ENCODE results near the gene PRKN. TPM values are rescaled to one million over a fixed set of nuclear protein-coding genes. Genes with fewer than 3 reads are reported as not detected.

The PRKN gene
- total and polyA plus RNA-seq, 8 donors, result 0.82 to 7.2 (median 2.9) TPM

GRCh38 chr6:162488444-162488843 is 239.1 kb downstream of the PRKN start:
- H3K27ac ChIP-seq, result no peak overlapping the region
- no peaks in the 10 kb centered on the region for H3K9me3 ChIP-seq
- FAIRE-seq (no peak), ATAC-seq (no peak), DNase-seq (no peak)
- 95% methylated on average over 6 of the region's 6 CpGs for WGBS, 2 donors
- no peak overlapping the region for H3K4me3 ChIP-seq
- no peak for TF ChIP-seq CTCF (IDR thresholded peaks at IDR 0.05)
- no peaks in the 10 kb centered on the region for H3K36me3 ChIP-seq
- intact Hi-C loops (cut with DNase I), result no loop called here
- no peaks in the 10 kb centered on the region for H3K4me1 ChIP-seq
- H3K27me3 ChIP-seq, result no peaks in the 10 kb centered on the region

- no peak for FAIRE-seq
Measured at GRCh38 chr6:162485464-162485863, 242.1 kb downstream of the PRKN start.

GRCh38 chr6:162481938-162482337 is 245.6 kb downstream of the PRKN start:
- Histone ChIP-seq H3K9me3 (no peaks in the 10 kb centered on the region), H3K4me3 (no peak overlapping the region), H3K4me1 (no peaks in the 10 kb centered on the region), H3K36me3 (no peaks in the 10 kb centered on the region), H3K27ac (no peak overlapping the region), H3K27me3 (no peaks in the 10 kb centered on the region)
- no peak for TF ChIP-seq CTCF (IDR thresholded peaks at IDR 0.05)
- no peak for FAIRE-seq
- no peak for ATAC-seq
- intact Hi-C loops (cut with DNase I), result no loop called here
- no peak for DNase-seq

More at GRCh38 chr6:162485464-162485863, 242.1 kb downstream of the PRKN start:
- 62 to 69% methylated on average over 2 of the region's 2 CpGs for WGBS, 2 donors
- Histone ChIP-seq H3K36me3 (no peaks in the 10 kb centered on the region), H3K4me1 (no peaks in the 10 kb centered on the region), H3K27ac (no peak overlapping the region), H3K4me3 (no peak overlapping the region), H3K27me3 (no peaks in the 10 kb centered on the region), H3K9me3 (no peaks in the 10 kb centered on the region)
- intact Hi-C loops (cut with DNase I), result no loop called here
- DNase-seq (no peak), ATAC-seq (no peak)
- TF ChIP-seq CTCF (IDR thresholded peaks at IDR 0.05), result no peak

GRCh38 chr6:162481320-162481719 is 246.2 kb downstream of the PRKN start:
- no peaks in the 10 kb centered on the region for H3K4me1 ChIP-seq
- H3K4me3 ChIP-seq, result no peak overlapping the region
- DNase-seq (no peak), ATAC-seq (no peak), FAIRE-seq (no peak)
- intact Hi-C loops (cut with DNase I), result no loop called here
- TF ChIP-seq CTCF (IDR thresholded peaks at IDR 0.05), result no peak
- no peaks in the 10 kb centered on the region for H3K9me3 ChIP-seq
- WGBS, 2 donors, result 93 to 94% methylated on average over 2 of the region's 2 CpGs
- no peak overlapping the region for H3K27ac ChIP-seq
- H3K27me3 ChIP-seq, result no peaks in the 10 kb centered on the region
- no peaks in the 10 kb centered on the region for H3K36me3 ChIP-seq

- TF ChIP-seq CTCF (IDR thresholded peaks at IDR 0.05), result no peak
- no peak for FAIRE-seq
- intact Hi-C loops (cut with DNase I), result no loop called here
- Histone ChIP-seq H3K4me1 (no peaks in the 10 kb centered on the region), H3K9me3 (no peaks in the 10 kb centered on the region), H3K4me3 (no peak overlapping the region), H3K36me3 (no peaks in the 10 kb centered on the region), H3K27me3 (no peaks in the 10 kb centered on the region), H3K27ac (no peak overlapping the region)
- DNase-seq, result no peak
- 80 to 82% methylated on average over 7 of the region's 7 CpGs for WGBS, 2 donors
- no peak for ATAC-seq
Measured at GRCh38 chr6:162478192-162478671, 249.3 kb downstream of the PRKN start.

Data from pancreas (tissue), 10 donors.